Lung microvascular endothelial cell (primary cell): ENCODE data around the gene CALHM3. TPM values are rescaled to one million over a fixed set of nuclear protein-coding genes. Genes with fewer than 3 reads are reported as not detected.
"Not testable (repeated sequence)": the region's sequence is repeated elsewhere in the genome, so short reads cannot be mapped to it uniquely, and the experiment has no call there.

ENCODE experiments used
- DNase-seq, 2 donors: peaks; one replicate each; pipeline versions ENCODE4 v3.0.0 to v3.0.0-alpha.2; 2010; ENCODE audit warnings: low read depth in 2 of 2
- total RNA-seq: library from RNA; depleted of rRNA; stranded (reverse); fragments of >200 nt; gene quantifications from 2 replicates; pipeline ENCODE4 v1.2.1, GENCODE V29; 2014

CALHM3 gene
- total RNA-seq, 1 donor from 2014 or later = not detected

GRCh38 chr10:103502849-103503660, 24.0 kb upstream of the CALHM3 start:
- DNase-seq = no peak

GRCh38 chr10:103501186-103501585, 22.1 kb upstream of the CALHM3 start:
- DNase-seq = no peak

GRCh38 chr10:103500481-103500880, 21.4 kb upstream of the CALHM3 start:
- DNase-seq = no peak

- DNase-seq = no peak
These were observed 20.8 kb upstream of the CALHM3 start for GRCh38 chr10:103499881-103500280.

- DNase-seq = no peak
These were observed 20.0 kb upstream of the CALHM3 start for GRCh38 chr10:103498936-103499638.

- DNase-seq = no peak
These were observed 18.3 kb upstream of the CALHM3 start for GRCh38 chr10:103497161-103497915.

GRCh38 chr10:103495321-103495720, 16.3 kb upstream of the CALHM3 start:
- DNase-seq = no peak

- no peak for DNase-seq
These were observed 15.2 kb upstream of the CALHM3 start for GRCh38 chr10:103493916-103494877.

- DNase-seq = peak in 1 of 2 donors; percentile 19
These were observed 14.4 kb upstream of the CALHM3 start, which contains the start of gene NEURL1 for GRCh38 chr10:103493362-103493915. TSS of gene NEURL1 (plus strand) at chr10:103493705. CDS start at chr10:103494388, 683 bp downstream.

- no peak for DNase-seq
These were observed 13.7 kb upstream of the CALHM3 start for GRCh38 chr10:103492655-103493261.

GRCh38 chr10:103491729-103492364, 12.8 kb upstream of the CALHM3 start:
- peak in 1 of 2 donors; percentile 75 for DNase-seq

- no peak for DNase-seq
These were observed 11.9 kb upstream of the CALHM3 start for GRCh38 chr10:103490986-103491314.

- no peak for DNase-seq
These were observed 8.3 kb upstream of the CALHM3 start for GRCh38 chr10:103487410-103487708.

- DNase-seq = not testable (repeated sequence)
These were observed 7.8 kb upstream of the CALHM3 start for GRCh38 chr10:103486635-103487409.

GRCh38 chr10:103481974-103482531, 3.0 kb upstream of the CALHM3 start:
- DNase-seq = peak; percentile 82 to 86

- peak; percentile 50 for DNase-seq
These were observed 1.5 kb upstream of the CALHM3 start for GRCh38 chr10:103480521-103480920.

GRCh38 chr10:103478671-103479070, 369 bp downstream of the CALHM3 start:
- no peak for DNase-seq

- DNase-seq = no peak
These were observed 2.8 kb downstream of the CALHM3 start for GRCh38 chr10:103476046-103476768.
